Measurements from ENCODE around the gene NCK2. TPM values are rescaled to one million over a fixed set of nuclear protein-coding genes. Genes with fewer than 3 reads are reported as not detected.

NCK2 gene
- total RNA-seq, 1 experiment from 2014 or later: 45.4 TPM

GRCh38 chr2:105712981-105713596 lies 31.6 kb upstream of the NCK2 start:
- CTCF ChIA-PET: interaction anchor here (0.6 to 1.5 kb wide), 2 partner anchors 114 to 136 kb away, joined by 4 to 6 read pairs; no protein-coding TSS in a partner anchor
- no peaks in the 10 kb centered on the region for H3K9me2 ChIP-seq (replicated peaks; ENCODE audit: low read length)
- peak overlapping the region; percentile 62 for H2AFZ ChIP-seq (ENCODE audit: low read length)
- peak overlapping the region; percentile 77 for H3K27ac ChIP-seq (ENCODE audit: low read length)
- DNase-seq: peak; percentile 80
- no peaks in the 10 kb centered on the region for H3K36me3 ChIP-seq (ENCODE audit: low read depth, low read length)
- POLR2A ChIA-PET (ENCODE audit: unreplicated experiment): interaction anchor here (1.2 kb wide), 1 partner anchor 33 kb away, joined by 3 read pairs; no protein-coding TSS in a partner anchor
- peak overlapping the region; percentile 79 for H3K4me2 ChIP-seq (ENCODE audit: low read length)
- H3K4me3 ChIP-seq (ENCODE audit: low read length): peak overlapping the region; percentile 42
- BruUV-seq (replicated peaks): TSS peak; percentile 26
- peak; percentile 77 for ATAC-seq
- H3K79me2 ChIP-seq (ENCODE audit: low read length): no peaks in the 10 kb centered on the region
- H3K27me3 ChIP-seq (ENCODE audit: low read length): no peaks in the 10 kb centered on the region
- no peaks in the 10 kb centered on the region for H3F3A ChIP-seq (ENCODE audit: low read length, unreplicated experiment)
- no peak for TF ChIP-seq EZH2phosphoT487 (IDR thresholded peaks at IDR 0.05; ENCODE audit: borderline replicate concordance, low read length)
- TF ChIP-seq EZH2 (IDR thresholded peaks at IDR 0.05; ENCODE audit: low read length, unreplicated experiment): no peak
- TF ChIP-seq, protein P1, sequence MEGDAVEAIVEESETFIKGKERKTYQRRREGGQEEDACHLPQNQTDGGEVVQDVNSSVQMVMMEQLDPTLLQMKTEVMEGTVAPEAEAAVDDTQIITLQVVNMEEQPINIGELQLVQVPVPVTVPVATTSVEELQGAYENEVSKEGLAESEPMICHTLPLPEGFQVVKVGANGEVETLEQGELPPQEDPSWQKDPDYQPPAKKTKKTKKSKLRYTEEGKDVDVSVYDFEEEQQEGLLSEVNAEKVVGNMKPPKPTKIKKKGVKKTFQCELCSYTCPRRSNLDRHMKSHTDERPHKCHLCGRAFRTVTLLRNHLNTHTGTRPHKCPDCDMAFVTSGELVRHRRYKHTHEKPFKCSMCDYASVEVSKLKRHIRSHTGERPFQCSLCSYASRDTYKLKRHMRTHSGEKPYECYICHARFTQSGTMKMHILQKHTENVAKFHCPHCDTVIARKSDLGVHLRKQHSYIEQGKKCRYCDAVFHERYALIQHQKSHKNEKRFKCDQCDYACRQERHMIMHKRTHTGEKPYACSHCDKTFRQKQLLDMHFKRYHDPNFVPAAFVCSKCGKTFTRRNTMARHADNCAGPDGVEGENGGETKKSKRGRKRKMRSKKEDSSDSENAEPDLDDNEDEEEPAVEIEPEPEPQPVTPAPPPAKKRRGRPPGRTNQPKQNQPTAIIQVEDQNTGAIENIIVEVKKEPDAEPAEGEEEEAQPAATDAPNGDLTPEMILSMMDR (conservative IDR thresholded peaks at IDR 0.05; ENCODE audit: low read depth, low read length): no peak
- no peaks in the 10 kb centered on the region for H3K9me3 ChIP-seq (ENCODE audit: low read length)
- H3K9ac ChIP-seq (ENCODE audit: low read length): no peak overlapping the region
- intact Hi-C loops (cut with micrococcal nuclease): loop anchor here (2.0 to 10.0 kb wide), 2 partner anchors 68 to 138 kb away; no protein-coding TSS in a partner anchor
- H3K4me1 ChIP-seq (ENCODE audit: insufficient read depth, low read length): peaks cover 40% of the 10 kb centered on the region
- H4K20me1 ChIP-seq (ENCODE audit: low read length): no peaks in the 10 kb centered on the region

GRCh38 chr2:105714141-105714540 lies 30.6 kb upstream of the NCK2 start:
- ChIA-PET CTCF (interaction anchor here (1.5 kb wide), 1 partner anchor 137 kb away, joined by 6 read pairs; no protein-coding TSS in a partner anchor), POLR2A (ENCODE audit: unreplicated experiment) (no interaction called here)
- H3K4me3 ChIP-seq (ENCODE audit: low read length): no peak overlapping the region

More at GRCh38 chr2:105714141-105714540, 30.6 kb upstream of the NCK2 start:
- intact Hi-C loops (cut with micrococcal nuclease): loop anchor here (10.0 kb wide), 1 partner anchor 139 kb away; no protein-coding TSS in a partner anchor
- no peaks in the 10 kb centered on the region for H3F3A ChIP-seq (ENCODE audit: low read length, unreplicated experiment)
- H3K27ac ChIP-seq (ENCODE audit: low read length): no peak overlapping the region
- H3K36me3 ChIP-seq (ENCODE audit: low read depth, low read length): no peaks in the 10 kb centered on the region
- H3K79me2 ChIP-seq (ENCODE audit: low read length): no peaks in the 10 kb centered on the region
- TF ChIP-seq EZH2phosphoT487 (IDR thresholded peaks at IDR 0.05; ENCODE audit: borderline replicate concordance, low read length): no peak
- no peak for TF ChIP-seq EZH2 (IDR thresholded peaks at IDR 0.05; ENCODE audit: low read length, unreplicated experiment)
- TF ChIP-seq, protein P1 (conservative IDR thresholded peaks at IDR 0.05; ENCODE audit: low read depth, low read length): no peak
- BruUV-seq (replicated peaks): no TSS peak
- H3K9me2 ChIP-seq (replicated peaks; ENCODE audit: low read length): no peaks in the 10 kb centered on the region
- peak overlapping the region; percentile 79; the same call in 1 of the 2 replicates for H3K4me2 ChIP-seq (ENCODE audit: low read length)
- H2AFZ ChIP-seq (ENCODE audit: low read length): no peak overlapping the region
- DNase-seq: no peak
- no peak for ATAC-seq
- no peaks in the 10 kb centered on the region for H3K27me3 ChIP-seq (ENCODE audit: low read length)
- H4K20me1 ChIP-seq (ENCODE audit: low read length): no peaks in the 10 kb centered on the region
- H3K4me1 ChIP-seq (ENCODE audit: insufficient read depth, low read length): peaks cover 40% of the 10 kb centered on the region
- H3K9me3 ChIP-seq (ENCODE audit: low read length): no peaks in the 10 kb centered on the region
- H3K9ac ChIP-seq (ENCODE audit: low read length): no peak overlapping the region
